Hepatocyte (in vitro differentiated cells): ENCODE measurements around the gene TENM4.
"Not testable (repeated sequence)": the region's sequence is repeated elsewhere in the genome, so short reads cannot be mapped to it uniquely, and the experiment has no call there.

ENCODE experiments used
- CTCF ChIP-seq: fragments of 200-600 bp; sonication (generic); IDR thresholded peaks from 2 replicates; pipeline ENCODE4 v1.5.1; 2016; ENCODE audit warnings: antibody characterized with exemption, mild to moderate bottlenecking; ENCODE audit not compliant: poor library complexity
- EZH2 ChIP-seq: fragments of 200-600 bp; sonication (generic); IDR thresholded peaks from 2 replicates; pipeline ENCODE4 v1.6.1; 2016; ENCODE audit warnings: antibody characterized with exemption, mild to moderate bottlenecking, borderline replicate concordance
- EZH2phosphoT487 ChIP-seq: fragments of 200-600 bp; sonication (generic); IDR thresholded peaks from one replicate; pipeline ENCODE4 v1.6.1; 2018; ENCODE audit warnings: antibody characterized with exemption, mild to moderate bottlenecking, low read depth, moderate library complexity; ENCODE audit not compliant: unreplicated experiment, severe bottlenecking

DNA sequence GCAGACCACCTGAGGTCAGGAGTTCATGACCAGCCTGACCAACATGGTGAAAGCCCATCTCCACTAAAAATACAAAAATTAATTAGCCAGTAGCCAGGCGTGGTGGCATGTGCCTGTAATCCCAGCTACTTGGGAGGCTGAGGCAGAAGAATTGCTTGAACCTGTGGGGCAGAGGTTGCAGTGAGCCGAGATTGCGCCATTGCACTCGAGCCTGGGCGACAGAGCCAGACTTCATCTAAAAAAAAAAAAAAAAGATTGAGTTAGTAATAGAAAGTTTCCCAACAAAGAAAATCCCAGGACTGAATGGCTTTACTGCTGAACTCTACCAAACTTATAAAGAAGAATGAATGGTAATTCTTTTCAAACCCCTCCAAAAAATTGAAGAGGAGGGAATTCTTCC is 803.3 kb downstream of the TENM4 start:
- TF ChIP-seq EZH2, CTCF, EZH2phosphoT487: not testable (repeated sequence)
